HepG2 (cell line): Measurements from ENCODE around the gene UGT1A8. TPM values are rescaled to one million over a fixed set of nuclear protein-coding genes. Genes with fewer than 3 reads are reported as not detected.
"Not testable (repeated sequence)": the region's sequence is repeated elsewhere in the genome, so short reads cannot be mapped to it uniquely, and the experiment has no call there.

ENCODE experiments used
- ATAC-seq: fragments of 200-7000 bp; cut with Tn5 transposase; 3 replicates; pipeline ENCODE4 v1.9.1; 2020; ENCODE audit warnings: mild to moderate bottlenecking, moderate library complexity
- BruUV-seq: library from RNA; stranded (reverse); fragments of 400-500 nt; replicated peaks from 2 replicates; lab custom pipeline; 2021; lab: Mats Ljungman, UMichigan
- CTCF ChIA-PET: fragments of 300-600 bp; formaldehyde crosslinking; extraction: SDS; loops from one replicate; lab custom pipeline; 2021; ENCODE audit warnings: low total read pairs, inconsistent platforms, low intra/inter-chr PET ratio; lab: Yijun Ruan, JAX
- POLR2A ChIA-PET: fragments of 350-600 bp; sonication (Branson Sonifier 250); formaldehyde crosslinking; loops from one replicate; lab custom pipeline; 2020; ENCODE audit warnings: antibody characterized with exemption, inconsistent platforms; lab: Yijun Ruan, JAX
- DNase-seq: peaks from one replicate; pipeline ENCODE4 v3.0.0-alpha.2; 2015; ENCODE audit warnings: low spot score
- FAIRE-seq: peaks from 3 replicates; lab custom pipeline; 2011; peaks lifted over from hg19 to GRCh38; lab: Jason Lieb, UNC
- H2AFZ ChIP-seq: one replicate; pipeline ENCODE4 v1.6.1; 2011; ENCODE audit warnings: low read length, inconsistent platforms
- H3K27ac ChIP-seq: fragments of 300-600 bp; 3 replicates; pipeline ENCODE4 v1.8.0; 2011; ENCODE audit warnings: mixed run types, mild to moderate bottlenecking, mixed read lengths, low read length, inconsistent platforms; ENCODE audit not compliant: insufficient read depth; ENCODE audit errors: extremely low read length
- H3K27me3 ChIP-seq, 2 experiments: fragments of 200-600 bp in 1 of 2; 2 replicates in 1 of 2; 3 replicates in 1 of 2; pipeline versions ENCODE4 v1.6.0 to v1.8.0; 2011; ENCODE audit warnings: low read length in 2 of 2, mild to moderate bottlenecking in 2 of 2, moderate library complexity in 2 of 2, inconsistent platforms in 1 of 2; ENCODE audit not compliant: insufficient read depth in 2 of 2, control insufficient read depth in 1 of 2
- H3K36me3 ChIP-seq, 2 experiments: fragments of 200-600 bp in 1 of 2; replicated peaks in 1 of 2; 2 replicates in 1 of 2; 3 replicates in 1 of 2; pipeline versions ENCODE4 v1.5.1 to v1.8.0; 2011; ENCODE audit warnings: low read length in 2 of 2, inconsistent platforms in 1 of 2; ENCODE audit not compliant: insufficient read depth in 2 of 2, control insufficient read depth in 1 of 2
- H3K4me1 ChIP-seq: 2 replicates; pipeline ENCODE4 v1.5.1; 2012; ENCODE audit warnings: low read length, inconsistent platforms; ENCODE audit not compliant: insufficient read depth
- H3K4me2 ChIP-seq: 2 replicates; pipeline ENCODE4 v1.6.0; 2011; ENCODE audit warnings: low read depth, low read length, inconsistent platforms
- H3K4me3 ChIP-seq, 3 experiments: fragments of 200-600 bp in 1 of 3; sonication (generic), shearing (Covaris generic) in 1 of 3; replicated peaks in 1 of 3; 2 replicates each; pipeline ENCODE4 v1.5.1; 2011 to 2016; ENCODE audit warnings: low read length in 3 of 3, inconsistent platforms in 2 of 3, low read depth in 2 of 3, mild to moderate bottlenecking in 2 of 3, control low read depth in 1 of 3, mixed read lengths in 1 of 3; ENCODE audit not compliant: insufficient read depth in 1 of 3
- H3K79me2 ChIP-seq: one replicate; pipeline ENCODE4 v1.6.1; 2011; ENCODE audit warnings: low read length, inconsistent platforms; ENCODE audit not compliant: insufficient read depth
- H3K9ac ChIP-seq: 2 replicates; pipeline ENCODE4 v1.6.0; 2011; ENCODE audit warnings: mild to moderate bottlenecking, low read depth, low read length, inconsistent platforms; ENCODE audit not compliant: insufficient read depth
- H3K9me3 ChIP-seq: 2 replicates; pipeline ENCODE4 v1.5.1; 2012; ENCODE audit warnings: mild to moderate bottlenecking, low read length
- H4K20me1 ChIP-seq: 2 replicates; pipeline ENCODE4 v1.6.0; 2011; ENCODE audit warnings: inconsistent platforms, mild to moderate bottlenecking, low read length, moderate library complexity; ENCODE audit not compliant: insufficient read depth
- NRL ChIP-seq: sonication (generic); formaldehyde crosslinking; IDR thresholded peaks from 2 replicates; pipeline ENCODE4 v1.5.0; 2020; ENCODE audit warnings: missing genetic modification reagents, mild to moderate bottlenecking, moderate library complexity, borderline replicate concordance
- WGBS: methylation state at CpG from one replicate; pipeline ENCODE4 v1.1.6; 2017; ENCODE audit warnings: low lambda C conversion rate; 5-methylcytosine and 5-hydroxymethylcytosine counted together
- in situ Hi-C: cut with HindIII; loops from 2 replicates; pipeline ENCODE4 v1.10.0; 2017; ENCODE audit warnings: low pct_unique_long_range_greater_than_20kb; ENCODE audit not compliant: extremely low pct_ligation_motif_present
- intact Hi-C: fragments of 100-400 bp; cut with micrococcal nuclease; formaldehyde crosslinking; loops from one replicate; pipeline ENCODE4 v1.10.0; 2022; ENCODE audit not compliant: unreplicated experiment
- polyA plus RNA-seq, 8 experiments: library from polyadenylated mRNA; depleted of rRNA in 3 of 8; stranded (reverse) in 7 of 8; unstranded in 1 of 8; fragments of >200 nt; fragmentation: Illumina TruSeq in 4 of 8; extraction: Trizol in 4 of 8; gene quantifications; 2 replicates each; pipeline versions ENCODE4 v1.2.1 to v1.2.3, GENCODE V29; 2011 to 2016; ENCODE audit warnings: low read depth in 4 of 8, missing spikeins in 1 of 8, mixed read lengths in 1 of 8; ENCODE audit not compliant: insufficient read depth in 1 of 8
- total RNA-seq, 5 experiments: library from RNA; depleted of rRNA; stranded (reverse); fragments of >200 nt; fragmentation: Illumina TruSeq; extraction: Trizol; gene quantifications; 2 replicates each; pipeline ENCODE4 v1.2.3, GENCODE V29; 2016; ENCODE audit warnings: low read depth in 1 of 5
- TF ChIP-seq, protein P1 (sequence below): sonication (generic); formaldehyde crosslinking; IDR thresholded peaks from 2 replicates; pipeline ENCODE4 v1.5.1; 2020; ENCODE audit warnings: mild to moderate bottlenecking, missing genetic modification reagents, moderate library complexity

UGT1A8 gene
- total and polyA plus RNA-seq, 2 of the 13 experiments (the other 11 are each of a cell fraction or from before 2014, with no cell fraction given), result not detected

- POLR2A ChIA-PET, H3K4me2 ChIP-seq, H3K4me3 ChIP-seq, H3K27me3 ChIP-seq, intact Hi-C loops, H2AFZ ChIP-seq, H3K36me3 ChIP-seq, CTCF ChIA-PET, H3K9ac ChIP-seq, BruUV-seq, H3K27ac ChIP-seq, H4K20me1 ChIP-seq, in situ Hi-C loops, FAIRE-seq, H3K4me1 ChIP-seq, H3K79me2 ChIP-seq, ATAC-seq, H3K9me3 ChIP-seq, DNase-seq: not testable (repeated sequence)
- WGBS, result 25% methylated on average over 5 of the region's 5 CpGs
Measured at GRCh38 chr2:233577341-233577740, 40.1 kb upstream of the UGT1A8 start.

DNA sequence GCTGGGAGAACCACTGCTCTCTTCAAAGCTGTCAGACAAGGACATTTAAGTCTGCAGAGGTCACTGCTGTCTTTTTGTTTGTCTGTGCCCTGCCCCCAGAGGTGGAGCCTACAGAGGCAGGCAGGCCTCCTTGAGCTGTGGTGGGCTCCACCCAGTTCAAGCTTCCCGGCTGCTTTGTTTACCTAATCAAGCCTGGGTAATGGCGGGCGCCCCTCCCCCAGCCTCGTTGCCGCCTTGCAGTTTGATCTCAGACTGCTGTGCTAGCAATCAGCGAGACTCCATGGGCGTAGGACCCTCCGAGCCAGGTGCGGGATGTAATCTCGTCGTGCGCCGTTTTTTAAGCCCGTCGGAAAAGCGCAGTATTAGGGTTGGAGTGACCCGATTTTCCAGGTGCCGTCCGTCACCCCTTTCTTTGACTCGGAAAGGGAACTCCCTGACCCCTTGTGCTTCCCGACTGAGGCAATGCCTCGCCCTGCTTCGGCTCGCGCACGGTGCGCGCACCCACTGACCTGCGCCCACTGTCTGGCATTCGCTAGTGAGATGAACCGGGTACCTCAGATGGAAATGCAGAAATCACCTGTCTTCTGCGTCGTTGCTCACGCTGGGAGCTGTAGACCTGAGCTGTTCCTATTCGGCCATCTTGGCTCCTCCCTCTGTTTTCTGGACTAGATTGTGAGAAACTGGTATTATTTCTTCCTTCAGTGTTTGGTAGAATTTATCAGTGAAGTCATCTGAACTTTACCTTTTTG, 34.0 kb upstream of the UGT1A8 start:
- ATAC-seq, DNase-seq, H3K9me3 ChIP-seq, in situ Hi-C loops, H3K36me3 ChIP-seq, H4K20me1 ChIP-seq, H3K79me2 ChIP-seq, H3K27me3 ChIP-seq, H3K9ac ChIP-seq, H3K4me1 ChIP-seq, H3K27ac ChIP-seq, POLR2A ChIA-PET, H3K4me3 ChIP-seq, H2AFZ ChIP-seq, H3K4me2 ChIP-seq, FAIRE-seq, CTCF ChIA-PET, BruUV-seq: not testable (repeated sequence)
- WGBS, result 83% methylated on average over 34 of the region's 35 CpGs
- intact Hi-C loops, result loop anchor here (5.0 kb wide), 1 partner anchor 129 kb away; the partner anchor contains the start of gene UGT1A5
- TF ChIP-seq, protein P1, sequence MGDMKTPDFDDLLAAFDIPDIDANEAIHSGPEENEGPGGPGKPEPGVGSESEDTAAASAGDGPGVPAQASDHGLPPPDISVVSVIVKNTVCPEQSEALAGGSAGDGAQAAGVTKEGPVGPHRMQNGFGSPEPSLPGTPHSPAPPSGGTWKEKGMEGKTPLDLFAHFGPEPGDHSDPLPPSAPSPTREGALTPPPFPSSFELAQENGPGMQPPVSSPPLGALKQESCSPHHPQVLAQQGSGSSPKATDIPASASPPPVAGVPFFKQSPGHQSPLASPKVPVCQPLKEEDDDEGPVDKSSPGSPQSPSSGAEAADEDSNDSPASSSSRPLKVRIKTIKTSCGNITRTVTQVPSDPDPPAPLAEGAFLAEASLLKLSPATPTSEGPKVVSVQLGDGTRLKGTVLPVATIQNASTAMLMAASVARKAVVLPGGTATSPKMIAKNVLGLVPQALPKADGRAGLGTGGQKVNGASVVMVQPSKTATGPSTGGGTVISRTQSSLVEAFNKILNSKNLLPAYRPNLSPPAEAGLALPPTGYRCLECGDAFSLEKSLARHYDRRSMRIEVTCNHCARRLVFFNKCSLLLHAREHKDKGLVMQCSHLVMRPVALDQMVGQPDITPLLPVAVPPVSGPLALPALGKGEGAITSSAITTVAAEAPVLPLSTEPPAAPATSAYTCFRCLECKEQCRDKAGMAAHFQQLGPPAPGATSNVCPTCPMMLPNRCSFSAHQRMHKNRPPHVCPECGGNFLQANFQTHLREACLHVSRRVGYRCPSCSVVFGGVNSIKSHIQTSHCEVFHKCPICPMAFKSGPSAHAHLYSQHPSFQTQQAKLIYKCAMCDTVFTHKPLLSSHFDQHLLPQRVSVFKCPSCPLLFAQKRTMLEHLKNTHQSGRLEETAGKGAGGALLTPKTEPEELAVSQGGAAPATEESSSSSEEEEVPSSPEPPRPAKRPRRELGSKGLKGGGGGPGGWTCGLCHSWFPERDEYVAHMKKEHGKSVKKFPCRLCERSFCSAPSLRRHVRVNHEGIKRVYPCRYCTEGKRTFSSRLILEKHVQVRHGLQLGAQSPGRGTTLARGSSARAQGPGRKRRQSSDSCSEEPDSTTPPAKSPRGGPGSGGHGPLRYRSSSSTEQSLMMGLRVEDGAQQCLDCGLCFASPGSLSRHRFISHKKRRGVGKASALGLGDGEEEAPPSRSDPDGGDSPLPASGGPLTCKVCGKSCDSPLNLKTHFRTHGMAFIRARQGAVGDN (CRISPR knock-in tag), result 0 out of 2 replicates have a peak, but pooled peaks have one; percentile 10
- 0 out of 2 replicates have a peak, but pooled peaks have one; percentile 28 for TF ChIP-seq NRL (CRISPR knock-in tag)
- TF ChIP-seq, all 625 proteins: peak for 2; not testable (repeated sequence) for 623
